HG02973 (cell line): ENCODE data around the gene PRKD1.

Experiments used
- ATAC-seq: cut with Tn5 transposase; IDR thresholded peaks from one replicate; pipeline ENCODE4 v1.9.1; 2021; ENCODE audit warnings: moderate library complexity; ENCODE audit not compliant: unreplicated experiment

Gene PRKD1

DNA sequence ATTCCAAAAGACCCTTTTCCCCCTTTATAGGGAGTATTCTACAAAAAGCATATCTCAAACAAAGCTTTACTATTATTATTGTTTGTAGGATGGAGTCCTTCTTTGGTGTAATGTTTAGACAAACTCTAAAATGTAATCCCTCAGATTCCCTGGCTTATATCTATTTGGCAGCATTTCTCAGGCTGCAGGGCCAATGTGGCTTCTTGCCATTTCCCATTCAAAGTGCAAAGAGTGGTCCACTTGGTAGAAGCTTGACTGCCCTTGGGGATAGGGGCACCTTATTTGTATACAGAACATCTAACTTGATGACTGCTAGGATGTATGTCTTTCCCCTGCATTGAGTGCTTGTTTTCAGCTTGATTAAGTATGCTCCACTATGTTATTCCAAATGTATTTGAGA lies 242.7 kb downstream of the PRKD1 start:
- no peak for ATAC-seq

DNA sequence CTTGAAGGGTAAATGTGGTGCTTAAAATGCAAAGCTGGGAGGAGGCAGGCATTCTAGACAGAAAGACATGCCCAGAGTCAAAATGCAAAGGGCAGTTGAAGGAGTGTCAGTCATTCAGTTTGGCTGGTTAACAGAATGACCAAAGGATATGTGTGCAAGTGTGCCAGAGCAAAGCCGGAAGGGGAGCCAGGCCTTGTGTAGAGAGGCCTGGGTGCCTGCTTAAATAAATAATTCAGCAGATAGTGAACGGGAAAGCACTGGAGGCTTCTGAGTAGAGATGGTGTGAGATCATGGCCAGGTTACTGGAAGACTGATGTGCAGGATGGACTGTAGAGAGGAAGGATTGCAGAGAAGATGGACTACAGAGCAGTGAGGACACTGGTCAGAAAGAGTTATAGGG lies 244.9 kb downstream of the PRKD1 start:
- ATAC-seq, result no peak

DNA sequence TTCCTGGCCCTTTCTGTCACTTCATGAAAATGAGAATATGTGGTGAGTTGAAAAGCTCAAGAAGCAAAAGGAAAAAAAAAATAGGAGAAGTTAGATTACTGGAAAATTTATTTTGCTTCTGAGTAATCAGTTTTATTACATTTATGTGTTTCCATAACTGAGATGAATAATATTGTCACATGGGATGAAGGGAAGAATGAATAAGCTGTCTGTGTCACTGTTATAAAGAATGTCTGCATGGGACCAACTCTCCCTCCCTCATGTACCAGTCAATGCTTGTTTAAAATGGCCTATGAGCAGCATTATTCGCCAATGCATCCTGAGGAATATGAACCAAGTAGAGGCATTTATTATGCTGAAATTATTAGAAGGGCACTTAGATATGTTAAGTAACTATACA lies 246.3 kb downstream of the PRKD1 start:
- ATAC-seq, result no peak

DNA sequence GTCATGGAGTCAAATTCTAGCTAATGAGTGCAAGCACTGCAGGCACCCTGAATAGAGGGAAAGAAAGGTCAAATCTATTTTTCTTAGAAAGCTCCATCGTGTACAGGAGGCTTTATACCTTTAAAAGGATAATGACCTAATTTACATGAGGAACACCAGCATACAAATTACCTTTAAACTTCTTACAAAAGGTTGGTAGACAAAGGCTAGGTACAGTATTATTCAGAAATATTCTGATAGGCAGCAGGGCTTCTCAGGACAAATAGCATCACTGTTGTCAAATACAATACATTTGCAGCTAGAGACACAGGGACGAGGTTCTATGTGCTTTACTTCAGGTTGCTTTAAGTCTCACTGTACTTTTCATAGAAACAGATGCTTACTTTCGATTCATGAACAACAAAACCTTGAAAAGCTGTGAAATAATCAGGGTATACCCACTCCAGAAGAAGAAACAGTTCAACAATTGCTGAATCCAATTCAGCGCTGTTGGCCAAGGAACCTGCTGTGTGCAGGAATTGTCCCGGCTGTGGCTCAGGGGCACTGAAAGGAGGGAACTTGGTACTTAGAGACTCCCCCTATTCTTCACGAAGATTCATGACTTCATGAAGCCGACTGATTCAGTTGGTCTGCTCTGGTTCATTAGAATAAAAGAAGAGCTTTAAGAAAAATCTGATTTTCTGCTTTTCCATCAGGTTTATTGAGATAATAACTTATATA lies 252.9 kb downstream of the PRKD1 start:
- ATAC-seq, result no peak

DNA sequence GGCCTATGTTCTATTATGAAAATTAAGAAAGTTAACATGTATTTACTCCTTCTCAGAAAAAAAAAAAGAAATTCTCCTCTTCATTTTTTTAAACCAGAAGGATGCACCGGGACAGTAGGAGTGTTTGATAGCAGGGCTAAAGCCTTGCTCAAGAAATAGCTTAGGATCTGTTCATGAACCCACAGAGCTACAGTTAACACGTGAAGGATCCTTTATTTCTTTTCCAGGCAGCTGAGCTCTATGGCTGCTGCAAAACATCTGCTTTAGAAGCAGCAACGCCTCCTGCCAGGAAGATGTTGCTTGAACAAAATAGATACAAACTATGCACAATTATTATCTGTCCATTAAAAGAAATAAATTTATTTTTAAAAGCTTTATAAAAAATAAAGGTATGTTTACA lies 254.8 kb downstream of the PRKD1 start:
- ATAC-seq, result no peak

DNA sequence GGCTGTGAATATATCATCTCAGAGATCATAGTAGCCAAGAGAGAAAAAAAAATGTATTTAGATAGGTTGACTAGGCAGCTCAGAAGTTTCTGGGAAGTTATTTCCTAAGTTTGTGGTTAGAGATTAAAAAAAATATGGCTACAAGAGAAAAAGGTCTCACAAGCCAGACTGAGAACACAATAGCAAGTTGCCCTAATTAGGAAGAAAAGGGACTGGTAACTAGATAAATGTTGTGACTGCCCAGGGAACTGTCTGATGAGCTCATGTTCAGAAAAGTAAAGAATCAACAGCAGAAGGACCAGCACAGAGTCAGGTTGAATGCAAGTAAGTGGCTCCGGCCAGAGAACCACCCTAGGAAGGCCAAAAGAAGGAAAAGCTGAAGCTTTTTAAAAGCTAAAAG lies 256.6 kb downstream of the PRKD1 start:
- no peak for ATAC-seq

DNA sequence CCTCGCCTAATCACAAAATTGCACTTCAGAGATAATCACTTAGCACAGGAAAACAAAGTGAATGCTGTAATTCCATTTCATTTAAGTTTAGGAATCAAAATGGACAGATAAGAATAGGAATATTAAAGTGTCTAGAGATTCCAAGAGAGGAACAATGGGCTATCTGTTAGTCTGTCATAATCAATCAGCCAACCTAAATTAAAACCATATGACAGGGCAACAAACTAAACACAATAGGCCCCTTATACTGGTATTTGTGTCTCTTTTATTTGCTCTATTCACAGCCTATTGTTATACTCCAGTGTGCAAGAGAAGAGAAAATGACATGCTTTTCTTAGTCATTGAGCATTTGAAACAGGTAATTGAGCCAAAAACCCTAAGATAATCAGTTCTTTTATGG lies 259.4 kb downstream of the PRKD1 start:
- ATAC-seq, result no peak

DNA sequence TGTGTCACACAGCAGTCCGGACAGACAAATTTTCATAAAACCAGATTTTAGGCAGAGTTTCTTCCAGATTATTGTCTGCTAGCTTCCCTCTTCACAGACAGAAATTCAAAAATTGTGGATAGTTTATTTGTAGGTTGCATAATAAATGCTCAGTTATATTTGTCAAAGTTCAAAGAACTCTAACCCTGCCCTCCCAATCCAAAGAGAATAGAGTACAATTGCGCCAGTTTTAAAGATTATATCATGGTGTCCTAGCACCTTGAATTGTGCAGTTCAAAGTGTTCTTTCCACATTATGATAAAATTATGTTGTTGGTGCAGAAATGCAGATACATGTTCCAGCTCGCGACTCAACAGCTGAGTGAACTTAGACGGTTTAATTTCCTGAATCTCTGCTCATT lies 263.1 kb downstream of the PRKD1 start:
- ATAC-seq, result no peak

DNA sequence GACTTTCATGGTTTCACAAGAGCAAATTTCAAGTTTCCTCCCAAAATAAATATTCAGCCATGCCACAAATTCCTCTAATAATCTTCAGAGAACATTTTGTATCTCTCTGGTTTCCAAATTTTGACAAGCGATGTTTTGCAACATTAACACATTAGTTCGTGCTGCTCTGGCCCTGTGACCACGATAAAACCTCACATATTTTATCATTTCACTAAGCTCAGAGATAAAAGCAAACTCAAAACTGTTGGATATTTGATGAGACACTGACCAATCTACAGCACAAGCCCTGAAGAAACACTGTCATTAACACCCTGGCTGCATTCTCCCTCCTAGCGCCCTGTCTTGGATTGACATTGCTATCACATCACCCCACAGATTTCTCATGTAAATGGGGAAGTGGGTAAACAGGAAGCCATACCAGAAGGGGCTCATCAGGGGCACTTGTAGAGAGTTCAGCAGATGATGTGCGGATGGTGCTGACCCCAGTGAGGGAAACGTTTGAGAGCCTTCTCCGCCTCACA lies 264.3 kb downstream of the PRKD1 start:
- ATAC-seq, result no peak

DNA sequence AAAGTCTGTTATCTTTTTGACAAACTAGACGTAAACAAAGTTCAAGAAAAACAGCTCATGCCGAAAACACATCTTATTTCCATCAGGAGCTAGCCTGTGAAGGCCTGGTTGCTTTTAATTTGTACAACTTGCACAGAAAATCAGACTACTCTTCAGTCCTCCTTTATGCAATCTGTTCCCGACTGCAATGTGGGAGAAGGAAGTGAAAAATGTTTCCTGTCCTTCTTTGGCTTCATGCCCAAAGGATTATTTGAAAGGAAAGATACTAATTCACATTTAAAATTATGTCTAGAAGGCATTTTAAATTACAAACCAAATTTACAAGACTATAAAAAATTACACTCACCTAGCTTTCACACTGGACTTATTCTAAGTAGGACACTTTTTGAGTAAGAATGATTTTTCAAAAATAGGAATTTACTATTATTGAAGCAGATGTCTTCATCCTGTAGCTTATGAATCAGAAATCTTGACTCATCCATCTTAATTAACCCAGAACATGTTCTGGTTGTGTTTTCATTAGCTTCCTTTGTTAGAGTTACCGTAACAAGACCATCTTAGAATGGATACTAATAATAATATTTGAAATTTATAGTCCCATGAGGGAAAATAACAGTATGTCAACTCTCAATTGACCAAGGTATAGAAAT lies 272.6 kb downstream of the PRKD1 start:
- no peak for ATAC-seq

DNA sequence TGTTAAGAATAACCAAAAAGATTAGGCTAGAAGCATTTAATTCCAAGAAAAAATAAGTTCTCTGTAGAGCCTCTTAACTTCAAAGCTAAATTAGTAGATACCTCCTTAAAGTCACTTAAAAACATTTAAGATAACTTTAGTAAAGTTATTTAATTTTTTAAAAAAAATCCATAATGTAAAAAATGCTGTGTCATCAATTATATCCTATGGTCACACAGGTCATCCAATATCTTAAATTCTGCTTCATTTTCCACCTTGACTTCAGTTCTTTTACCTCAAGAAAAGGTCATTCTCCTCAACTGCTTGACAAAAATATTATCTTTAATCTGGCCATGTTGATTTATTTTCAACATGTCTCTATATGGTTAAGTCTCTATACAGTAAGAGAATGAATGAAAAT lies 274.3 kb downstream of the PRKD1 start:
- ATAC-seq, result no peak

DNA sequence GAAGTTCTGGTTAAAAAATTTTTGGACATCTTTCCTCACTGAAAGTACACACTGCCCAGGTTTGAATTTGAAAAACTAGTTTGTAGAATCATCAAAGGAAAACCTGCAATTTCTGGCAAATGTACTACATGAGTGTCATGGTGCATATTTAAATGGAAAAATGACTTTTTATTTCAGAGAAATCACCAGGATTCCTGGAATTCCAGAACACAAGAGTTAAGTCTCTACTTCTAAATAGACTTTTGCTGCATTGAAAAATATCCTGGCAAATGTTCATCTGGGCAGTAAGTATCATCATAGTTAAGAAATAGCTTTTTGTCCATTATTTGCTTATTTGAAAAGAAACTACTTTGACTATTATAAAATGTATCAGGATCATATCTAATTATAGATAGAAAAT lies 275.1 kb downstream of the PRKD1 start:
- ATAC-seq, result no peak

DNA sequence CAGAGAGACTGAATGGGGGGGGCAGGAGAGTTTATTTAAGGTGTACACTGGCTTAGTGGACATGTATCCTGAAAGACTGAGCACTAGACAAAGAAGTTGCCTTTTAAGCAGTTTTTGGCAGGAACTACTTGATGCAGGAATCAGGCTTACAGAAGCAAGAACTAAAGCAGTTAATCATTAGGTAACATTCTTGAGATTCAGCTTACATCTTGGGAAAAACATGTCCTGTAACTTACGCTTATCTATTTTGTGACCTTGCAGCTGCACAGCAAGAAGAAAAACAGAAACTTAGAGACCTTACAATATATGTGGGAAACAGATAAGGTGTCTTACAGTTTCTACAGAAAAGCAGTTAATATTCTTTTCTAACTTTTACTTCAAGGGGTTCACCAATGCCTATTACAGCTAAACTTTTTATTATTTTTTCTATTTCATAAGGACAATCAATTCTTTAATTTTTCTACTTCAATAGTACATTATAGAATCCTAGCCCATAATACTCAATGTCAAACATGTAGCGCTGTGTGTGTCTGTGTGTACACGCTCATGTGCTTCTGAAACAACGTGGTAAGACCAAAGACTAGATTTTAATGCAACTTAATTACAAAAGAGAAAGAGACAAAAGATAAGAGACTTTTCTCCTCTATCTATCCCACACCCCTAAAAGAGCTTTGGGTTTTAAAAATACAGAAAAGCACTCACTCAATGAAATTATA lies 276.9 kb downstream of the PRKD1 start:
- ATAC-seq, result no peak

DNA sequence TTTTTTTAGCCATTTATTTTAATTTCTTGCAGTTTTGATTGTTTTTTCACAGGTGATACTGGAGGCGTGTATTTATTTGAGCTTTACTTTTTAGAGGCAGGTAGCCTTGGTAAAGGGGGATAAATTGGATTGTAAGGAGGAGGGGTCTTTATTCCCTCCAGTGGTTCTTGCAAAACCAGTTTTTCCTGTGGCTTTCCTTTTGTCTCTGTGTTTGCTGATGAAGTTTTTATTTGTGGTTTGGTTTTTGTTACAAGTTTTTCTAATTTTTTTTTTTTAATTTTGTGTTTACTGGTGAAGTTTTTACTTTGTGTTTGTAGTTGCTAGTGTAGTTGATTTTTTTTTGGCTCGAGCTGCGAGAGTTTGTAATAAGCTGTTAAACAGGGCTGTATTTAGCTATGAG lies 278.5 kb downstream of the PRKD1 start:
- ATAC-seq, result no peak

DNA sequence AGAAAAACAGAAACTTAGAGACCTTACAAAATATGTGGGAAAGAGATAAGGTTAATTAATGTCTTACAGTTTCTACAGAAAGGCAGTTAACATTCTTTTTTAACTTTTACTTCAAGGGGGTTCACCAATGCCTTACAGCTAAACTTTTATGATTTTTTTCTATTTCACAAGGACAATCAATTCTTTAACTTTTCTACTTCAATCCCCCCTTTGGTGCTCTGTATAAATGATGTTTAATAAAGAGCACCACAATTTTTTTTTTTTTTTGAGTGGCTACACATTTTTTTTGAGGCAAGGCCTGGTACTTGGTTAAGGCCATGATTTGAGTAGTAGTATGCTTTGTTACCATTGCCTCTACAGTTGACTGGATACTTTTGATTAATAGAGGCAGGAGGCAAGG lies 279.6 kb downstream of the PRKD1 start:
- ATAC-seq, result no peak

DNA sequence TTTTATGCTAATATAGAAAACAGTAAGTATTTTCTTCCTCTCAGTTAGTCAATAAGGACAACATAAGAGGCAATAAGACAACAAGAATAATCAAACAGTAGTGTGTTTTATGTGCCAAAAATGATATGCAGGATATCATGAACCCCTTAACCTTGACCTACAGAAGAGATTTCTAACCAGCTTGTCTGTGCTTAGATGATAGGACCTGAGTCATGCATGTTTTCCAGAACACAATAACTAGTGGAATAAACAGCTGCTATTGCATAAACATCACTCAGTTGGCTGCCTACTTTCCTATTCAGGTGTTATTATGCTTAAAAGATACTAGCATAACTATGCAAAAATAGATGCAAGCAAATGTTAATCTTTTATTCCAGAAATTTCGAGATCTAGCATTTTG lies 282.5 kb downstream of the PRKD1 start:
- no peak for ATAC-seq

DNA sequence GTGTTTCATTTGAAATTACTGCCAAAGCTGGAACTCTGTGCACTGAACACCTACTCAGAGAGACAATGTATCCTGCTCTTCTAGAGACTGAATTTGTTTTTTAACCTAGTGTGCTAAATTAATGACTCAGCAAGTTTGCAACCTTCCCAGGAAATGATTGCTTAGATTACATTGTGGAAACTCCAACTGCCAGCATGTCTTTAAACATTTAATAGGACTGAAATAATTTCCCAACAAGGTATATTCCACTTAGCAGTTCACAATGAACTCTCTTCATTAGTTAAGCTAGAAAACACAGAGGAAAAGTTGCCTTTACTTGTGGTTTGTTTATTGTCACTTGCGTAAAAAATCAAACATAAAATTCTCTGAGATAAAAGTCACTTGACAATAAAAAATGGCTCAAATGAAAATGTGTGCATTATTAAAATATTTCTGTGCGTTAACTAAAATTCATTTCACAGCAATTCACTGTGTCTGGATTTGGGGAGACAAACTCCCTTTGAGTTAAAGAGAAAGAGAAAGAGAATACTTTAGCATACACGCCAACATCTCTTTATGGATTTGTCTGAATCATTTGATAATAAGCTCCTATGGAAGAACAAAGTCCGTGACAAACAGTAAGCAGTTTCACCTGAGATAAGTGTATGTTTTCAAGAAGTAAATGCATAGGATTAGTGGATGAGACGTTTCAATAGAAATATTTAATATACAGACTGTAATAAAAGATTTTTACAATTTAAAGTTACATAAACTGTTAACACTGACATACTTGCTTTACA lies 284.0 kb downstream of the PRKD1 start:
- no peak for ATAC-seq

DNA sequence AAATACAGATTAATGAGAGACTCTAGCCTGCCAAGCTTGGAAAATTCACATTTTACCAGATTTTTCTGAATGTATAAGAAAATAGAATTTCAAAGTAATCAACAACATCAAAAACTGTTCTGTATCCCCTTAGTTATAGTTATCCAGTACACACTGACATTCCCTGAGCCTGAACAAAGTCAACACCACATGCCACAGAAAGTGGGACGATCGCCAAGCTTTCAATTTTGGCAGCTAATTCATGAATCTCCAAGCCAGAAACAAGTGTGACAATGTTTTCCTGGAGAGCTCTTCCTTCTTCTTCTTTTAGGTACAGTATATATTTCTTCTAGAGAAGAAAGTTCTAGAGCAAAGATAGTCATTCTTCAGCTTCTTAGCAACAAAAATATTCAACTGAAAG lies 290.2 kb downstream of the PRKD1 start:
- ATAC-seq, result no peak

DNA sequence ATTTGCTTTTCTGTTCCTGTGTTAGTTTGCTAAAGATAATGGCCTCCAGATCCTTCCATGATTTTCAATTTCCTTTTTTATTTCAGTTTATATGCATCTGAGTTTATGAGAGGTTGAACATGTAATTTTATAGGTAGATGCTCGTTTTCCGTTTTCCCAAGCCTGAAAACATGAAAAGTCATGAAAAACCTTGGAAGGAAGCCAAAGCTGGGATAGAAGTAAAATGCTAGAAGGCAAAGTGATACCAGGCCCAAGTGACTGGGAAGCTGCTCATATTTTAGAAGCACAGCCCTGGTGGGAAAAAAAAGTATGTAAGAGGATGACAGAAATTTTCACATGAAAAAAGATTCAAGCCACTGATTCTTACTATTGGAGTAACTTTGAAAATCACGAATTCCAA lies 290.8 kb downstream of the PRKD1 start:
- ATAC-seq, result no peak

DNA sequence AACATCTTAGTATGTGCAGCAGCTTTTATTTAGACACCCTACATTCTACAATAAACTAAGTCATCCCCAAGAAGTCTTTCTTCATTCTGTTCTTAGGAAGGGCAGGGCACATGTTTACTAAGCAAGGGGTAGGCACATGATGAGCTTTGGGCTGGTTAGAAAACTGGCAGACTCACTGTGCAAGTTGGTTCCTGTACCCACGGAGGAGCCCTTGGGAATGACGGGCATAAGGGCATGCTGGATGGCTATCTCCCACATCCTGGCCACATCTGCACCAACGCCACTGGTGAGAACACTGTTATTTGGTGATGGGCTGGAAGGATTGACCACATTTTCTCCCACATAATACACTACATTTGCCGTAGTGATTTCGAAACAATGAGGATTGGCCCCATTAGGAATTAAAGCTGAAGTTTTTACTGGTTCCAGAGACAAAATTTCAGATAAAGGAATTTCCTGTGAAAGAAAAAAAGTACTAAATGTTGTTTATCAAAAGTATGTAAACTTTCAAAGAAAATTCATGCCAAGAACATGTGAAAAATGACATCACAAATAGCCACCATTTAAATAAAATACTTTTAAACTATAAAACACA lies 297.0 kb downstream of the PRKD1 start:
- no peak for ATAC-seq

DNA sequence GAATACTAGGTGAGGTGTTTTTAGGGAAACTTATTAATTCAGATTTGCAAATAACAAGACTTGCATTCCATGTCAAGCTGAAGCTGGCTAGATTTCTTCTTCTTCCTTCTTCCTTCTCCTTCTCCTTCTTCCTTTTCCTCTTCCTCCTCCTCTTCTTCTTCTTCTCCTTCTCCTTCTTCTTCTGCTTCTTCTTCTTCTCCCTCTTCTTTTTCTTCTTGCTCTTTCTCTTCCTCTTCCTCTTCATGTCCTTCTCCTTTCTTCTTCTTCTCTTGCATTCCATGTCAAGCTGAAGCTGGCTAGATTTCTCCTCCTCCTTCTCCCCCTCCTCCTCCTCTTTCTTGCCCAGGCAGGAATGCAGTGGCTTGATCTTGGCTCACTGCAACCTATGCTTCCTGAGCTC lies 297.8 kb downstream of the PRKD1 start:
- ATAC-seq, result no peak
